ENCODE data around the gene UBE2K.
"Not testable (repeated sequence)": the region's sequence is repeated elsewhere in the genome, so short reads cannot be mapped to it uniquely, and the experiment has no call there.

The UBE2K gene

GRCh38 chr4:39786838-39787237 lies 88.9 kb downstream of the UBE2K start:
- H3K4me3 ChIP-seq (ENCODE audit: low read depth, low read length): no peak overlapping the region
- no peak for DNase-seq (ENCODE audit: low read depth)
- TF ChIP-seq, protein P1, sequence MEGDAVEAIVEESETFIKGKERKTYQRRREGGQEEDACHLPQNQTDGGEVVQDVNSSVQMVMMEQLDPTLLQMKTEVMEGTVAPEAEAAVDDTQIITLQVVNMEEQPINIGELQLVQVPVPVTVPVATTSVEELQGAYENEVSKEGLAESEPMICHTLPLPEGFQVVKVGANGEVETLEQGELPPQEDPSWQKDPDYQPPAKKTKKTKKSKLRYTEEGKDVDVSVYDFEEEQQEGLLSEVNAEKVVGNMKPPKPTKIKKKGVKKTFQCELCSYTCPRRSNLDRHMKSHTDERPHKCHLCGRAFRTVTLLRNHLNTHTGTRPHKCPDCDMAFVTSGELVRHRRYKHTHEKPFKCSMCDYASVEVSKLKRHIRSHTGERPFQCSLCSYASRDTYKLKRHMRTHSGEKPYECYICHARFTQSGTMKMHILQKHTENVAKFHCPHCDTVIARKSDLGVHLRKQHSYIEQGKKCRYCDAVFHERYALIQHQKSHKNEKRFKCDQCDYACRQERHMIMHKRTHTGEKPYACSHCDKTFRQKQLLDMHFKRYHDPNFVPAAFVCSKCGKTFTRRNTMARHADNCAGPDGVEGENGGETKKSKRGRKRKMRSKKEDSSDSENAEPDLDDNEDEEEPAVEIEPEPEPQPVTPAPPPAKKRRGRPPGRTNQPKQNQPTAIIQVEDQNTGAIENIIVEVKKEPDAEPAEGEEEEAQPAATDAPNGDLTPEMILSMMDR (IDR thresholded peaks at IDR 0.05; ENCODE audit: low read depth, low read length, missing control alignments): no peak

GRCh38 chr4:39792128-39792527 lies 94.2 kb downstream of the UBE2K start:
- TF ChIP-seq, protein P1 (IDR thresholded peaks at IDR 0.05; ENCODE audit: low read depth, low read length, missing control alignments): no peak
- no peak for DNase-seq (ENCODE audit: low read depth)
- H3K4me3 ChIP-seq (ENCODE audit: low read depth, low read length): no peak overlapping the region

DNA sequence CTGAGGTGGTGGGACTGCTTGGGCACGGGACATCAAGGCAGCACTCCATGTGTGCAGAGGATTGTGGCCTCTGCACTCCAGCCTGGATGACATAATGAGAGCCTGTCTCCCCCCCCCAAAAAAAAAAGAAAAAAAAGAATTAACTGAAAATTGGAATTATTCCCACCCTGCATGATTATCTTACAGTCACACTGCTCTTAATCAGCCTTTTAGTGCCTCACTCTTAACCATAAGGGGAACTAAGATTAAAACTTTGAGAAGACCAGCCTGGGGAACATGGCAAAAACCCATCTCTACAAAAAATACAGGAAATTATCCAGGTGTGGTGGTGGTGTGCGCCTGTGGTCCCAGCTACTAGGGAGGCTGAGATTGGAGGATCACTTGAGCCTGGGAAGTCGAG lies 94.6 kb downstream of the UBE2K start:
- no peak for DNase-seq (ENCODE audit: low read depth)
- H3K4me3 ChIP-seq (ENCODE audit: low read depth, low read length): no peak overlapping the region
- TF ChIP-seq, protein P1 (IDR thresholded peaks at IDR 0.05; ENCODE audit: low read depth, low read length, missing control alignments): no peak

- DNase-seq (ENCODE audit: low read depth); H3K4me3 ChIP-seq (ENCODE audit: low read depth, low read length): not testable (repeated sequence)
Measured at GRCh38 chr4:39792976-39793375, 95.0 kb downstream of the UBE2K start.

DNA sequence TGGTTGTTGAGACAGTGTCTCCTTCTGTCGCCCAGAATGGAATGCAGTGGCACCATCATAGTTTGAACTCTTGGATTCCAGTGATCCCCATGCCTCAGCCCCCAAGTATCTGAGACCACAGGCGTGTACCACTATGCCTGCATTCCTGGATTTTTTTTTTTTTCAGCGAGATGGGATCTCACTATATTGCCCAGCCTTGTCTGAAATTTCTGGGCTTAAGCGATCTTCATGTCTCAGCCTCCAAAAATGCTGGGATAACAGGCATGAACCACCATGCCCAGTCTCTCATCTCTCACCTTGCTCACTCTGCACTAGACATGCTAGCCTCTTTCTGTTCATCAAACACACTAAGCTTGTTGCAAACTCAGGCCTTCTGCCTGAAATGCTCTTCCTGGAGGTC lies 104.1 kb downstream of the UBE2K start:
- no peak for DNase-seq (ENCODE audit: low read depth)
- TF ChIP-seq, protein P1 (IDR thresholded peaks at IDR 0.05; ENCODE audit: low read depth, low read length, missing control alignments): no peak
- no peak overlapping the region for H3K4me3 ChIP-seq (ENCODE audit: low read depth, low read length)

GRCh38 chr4:39808231-39808749 lies 110.4 kb downstream of the UBE2K start:
- DNase-seq (ENCODE audit: low read depth): no peak
- no peak overlapping the region for H3K4me3 ChIP-seq (ENCODE audit: low read depth, low read length)
- TF ChIP-seq, protein P1 (IDR thresholded peaks at IDR 0.05; ENCODE audit: low read depth, low read length, missing control alignments): no peak

- TF ChIP-seq, protein P1 (IDR thresholded peaks at IDR 0.05; ENCODE audit: low read depth, low read length, missing control alignments): no peak
- no peak overlapping the region for H3K4me3 ChIP-seq (ENCODE audit: low read depth, low read length)
- DNase-seq (ENCODE audit: low read depth): no peak
Measured at GRCh38 chr4:39812500-39812899, 114.6 kb downstream of the UBE2K start.

GRCh38 chr4:39813033-39813432 lies 115.1 kb downstream of the UBE2K start:
- not testable (repeated sequence) for H3K4me3 ChIP-seq (ENCODE audit: low read depth, low read length); DNase-seq (ENCODE audit: low read depth)

- DNase-seq (ENCODE audit: low read depth); H3K4me3 ChIP-seq (ENCODE audit: low read depth, low read length): not testable (repeated sequence)
Measured at GRCh38 chr4:39813761-39814160, 115.8 kb downstream of the UBE2K start.
